DLD1 (cell line): Measurements from ENCODE around the gene DYRK1A.

ENCODE experiments used
- in situ Hi-C: cut with HindIII; loops from 2 replicates; pipeline ENCODE4 v1.10.0; 2017; ENCODE audit warnings: low sequenced_read_pairs

Gene DYRK1A

GRCh38 chr21:37472581-37472980 is 106.0 kb downstream of the DYRK1A start:
- in situ Hi-C loops, result no loop called here

GRCh38 chr21:37473491-37473890 is 106.9 kb downstream of the DYRK1A start:
- in situ Hi-C loops, result no loop called here

GRCh38 chr21:37474342-37474741 is 107.8 kb downstream of the DYRK1A start:
- in situ Hi-C loops, result no loop called here

GRCh38 chr21:37475186-37475868 is 108.8 kb downstream of the DYRK1A start:
- in situ Hi-C loops, result no loop called here

- in situ Hi-C loops, result no loop called here
Measured at GRCh38 chr21:37478794-37479193, 112.2 kb downstream of the DYRK1A start.

GRCh38 chr21:37483776-37484175 is 117.2 kb downstream of the DYRK1A start:
- in situ Hi-C loops, result no loop called here

GRCh38 chr21:37484535-37485474 is 118.2 kb downstream of the DYRK1A start:
- in situ Hi-C loops, result no loop called here

GRCh38 chr21:37489553-37489952 is 123.0 kb downstream of the DYRK1A start:
- in situ Hi-C loops, result no loop called here

GRCh38 chr21:37490084-37490483 is 123.5 kb downstream of the DYRK1A start:
- in situ Hi-C loops, result no loop called here

GRCh38 chr21:37496972-37497371 is 130.4 kb downstream of the DYRK1A start:
- in situ Hi-C loops, result no loop called here

GRCh38 chr21:37498664-37499063 is 132.1 kb downstream of the DYRK1A start:
- in situ Hi-C loops, result no loop called here

GRCh38 chr21:37502947-37503346 is 136.4 kb downstream of the DYRK1A start:
- in situ Hi-C loops, result no loop called here

GRCh38 chr21:37503848-37504467 is 137.4 kb downstream of the DYRK1A start:
- in situ Hi-C loops, result no loop called here

- in situ Hi-C loops, result no loop called here
Measured at GRCh38 chr21:37505963-37506362, 139.4 kb downstream of the DYRK1A start.

- in situ Hi-C loops, result no loop called here
Measured at GRCh38 chr21:37507716-37508115, 141.1 kb downstream of the DYRK1A start.

- in situ Hi-C loops, result no loop called here
Measured at GRCh38 chr21:37508341-37508740, 141.8 kb downstream of the DYRK1A start.

GRCh38 chr21:37509802-37510393 is 143.3 kb downstream of the DYRK1A start:
- in situ Hi-C loops, result no loop called here

GRCh38 chr21:37511848-37512247 is 145.3 kb downstream of the DYRK1A start:
- in situ Hi-C loops, result no loop called here

- in situ Hi-C loops, result no loop called here
Measured at GRCh38 chr21:37513383-37513782, 146.8 kb downstream of the DYRK1A start.

- in situ Hi-C loops, result no loop called here
Measured at GRCh38 chr21:37514038-37514667, 147.6 kb downstream of the DYRK1A start.

GRCh38 chr21:37516998-37517397 is 150.4 kb downstream of the DYRK1A start:
- in situ Hi-C loops, result no loop called here
